Activated CD8-positive, alpha-beta T cell treated with anti-CD3 and anti-CD28 coated beads, Interleukin-2, amount 10 ng/mL, durations not matched to agents 7 days and 5 days (primary cell): ENCODE measurements around the gene PRDM2. TPM values are rescaled to one million over a fixed set of nuclear protein-coding genes. Genes with fewer than 3 reads are reported as not detected.

Experiments
- ATAC-seq: fragments of 150-1000 bp; cut with Tn5 transposase; one replicate; pipeline ENCODE4 v1.10.0; 2021; ENCODE audit warnings: moderate library complexity
- CTCF ChIA-PET: fragments of 350-600 bp; sonication (Branson Sonifier 250); formaldehyde crosslinking; loops from one replicate; lab custom pipeline; 2021; ENCODE audit warnings: antibody characterized with exemption; lab: Charles Lee
- POLR2A ChIA-PET: fragments of 350-600 bp; sonication (Branson Sonifier 250); formaldehyde crosslinking; loops from one replicate; lab custom pipeline; 2021; ENCODE audit warnings: antibody characterized with exemption; lab: Charles Lee
- DNase-seq: peaks from one replicate; pipeline ENCODE4 v3.0.0-alpha.2; 2020
- H3K27ac Mint-ChIP-seq: one replicate; pipeline ENCODE4 v1.8.0; 2021; ENCODE audit warnings: mild to moderate bottlenecking, mixed read lengths
- H3K27me3 Mint-ChIP-seq: one replicate; pipeline ENCODE4 v1.8.0; 2021; ENCODE audit warnings: low read depth, mixed read lengths
- H3K36me3 Mint-ChIP-seq: one replicate; pipeline ENCODE4 v1.8.0; 2021; ENCODE audit warnings: low read depth, mixed read lengths
- H3K4me1 Mint-ChIP-seq: one replicate; pipeline ENCODE4 v1.8.0; 2021; ENCODE audit warnings: low read depth, mixed read lengths
- H3K4me3 Mint-ChIP-seq: one replicate; pipeline ENCODE4 v1.8.0; 2021; ENCODE audit warnings: mild to moderate bottlenecking, mixed read lengths
- H3K9me3 Mint-ChIP-seq: one replicate; pipeline ENCODE4 v1.8.0; 2022; ENCODE audit warnings: mixed read lengths; ENCODE audit not compliant: insufficient read depth
- total RNA-seq, 2 experiments: library from RNA; stranded (reverse); gene quantifications; one replicate each; pipeline ENCODE4 v1.2.3, GENCODE V29; 2021

The PRDM2 gene
- total RNA-seq, 2 experiments from 2014 or later, result 49.3 to 50.4 TPM

DNA sequence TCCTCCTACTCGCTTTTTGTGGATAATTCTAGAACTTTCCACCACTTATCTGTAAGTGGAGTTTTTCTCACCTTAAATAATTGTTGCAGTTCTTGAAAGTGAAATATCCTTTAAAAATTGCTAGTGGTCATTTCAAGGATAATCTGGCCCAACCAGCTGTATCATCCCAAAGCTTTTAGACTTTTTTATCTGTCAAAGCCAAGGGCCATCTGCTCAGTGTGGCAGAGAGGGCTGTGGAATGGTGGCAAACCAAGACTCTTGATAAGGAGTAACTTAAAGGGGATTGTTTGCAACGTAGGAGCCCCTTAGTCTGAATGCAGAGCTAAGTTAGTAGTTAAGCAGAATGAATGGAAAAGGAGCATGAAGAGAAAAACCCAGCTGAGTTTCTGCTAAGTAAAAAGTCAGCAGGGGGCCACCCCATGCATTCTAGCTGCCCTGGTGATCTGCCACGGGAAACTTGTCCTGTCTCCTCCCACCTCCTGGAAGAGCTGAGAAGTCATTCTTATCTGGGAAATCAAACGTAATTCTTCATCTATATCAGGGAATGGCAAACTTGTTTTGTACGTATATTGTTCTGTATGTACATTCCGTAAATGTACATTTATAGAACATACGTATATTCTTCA, 169.3 kb downstream of the PRDM2 start:
- POLR2A ChIA-PET, result no interaction called here

DNA sequence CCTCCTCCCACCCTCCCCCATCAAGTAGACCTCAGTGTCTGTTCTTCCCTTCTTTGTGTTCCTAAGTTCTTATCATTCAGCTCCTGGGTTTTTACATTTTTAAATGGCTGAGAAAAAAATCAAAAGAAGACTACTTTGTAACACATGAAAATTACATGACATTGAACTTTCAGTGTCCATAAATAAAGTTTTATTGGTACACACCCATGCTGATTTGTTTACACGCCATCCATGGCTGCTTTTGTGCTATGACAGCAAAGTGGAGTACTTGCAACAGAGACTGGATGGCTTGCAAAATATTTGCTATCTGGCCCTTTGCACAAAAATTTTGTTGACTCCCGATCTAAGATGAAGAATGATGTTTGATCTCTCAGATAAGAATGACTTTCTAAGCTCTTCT, 171.4 kb downstream of the PRDM2 start:
- no peaks in the 10 kb centered on the region for H3K27me3 Mint-ChIP-seq
- H3K4me3 Mint-ChIP-seq, result no peak overlapping the region
- ATAC-seq, result no peak
- POLR2A ChIA-PET, result no interaction called here
- no peak for DNase-seq
- no peak overlapping the region for H3K27ac Mint-ChIP-seq
- CTCF ChIA-PET, result no interaction called here
- no peaks in the 10 kb centered on the region for H3K4me1 Mint-ChIP-seq
- no peaks in the 10 kb centered on the region for H3K9me3 Mint-ChIP-seq
- no peaks in the 10 kb centered on the region for H3K36me3 Mint-ChIP-seq

More for the DNA sequence above, 169.3 kb downstream of the PRDM2 start:
- Mint-ChIP-seq H3K4me1 (no peaks in the 10 kb centered on the region), H3K4me3 (no peak overlapping the region), H3K9me3 (no peaks in the 10 kb centered on the region), H3K36me3 (no peaks in the 10 kb centered on the region), H3K27me3 (no peaks in the 10 kb centered on the region), H3K27ac (no peak overlapping the region)
- DNase-seq (no peak), ATAC-seq (no peak)
- CTCF ChIA-PET, result no interaction called here

- no peaks in the 10 kb centered on the region for H3K4me1 Mint-ChIP-seq
- ChIA-PET POLR2A (no interaction called here), CTCF (no interaction called here)
- DNase-seq (no peak), ATAC-seq (no peak)
- H3K27me3 Mint-ChIP-seq, result no peaks in the 10 kb centered on the region
- no peak overlapping the region for H3K27ac Mint-ChIP-seq
- H3K9me3 Mint-ChIP-seq, result no peaks in the 10 kb centered on the region
- no peak overlapping the region for H3K4me3 Mint-ChIP-seq
- no peaks in the 10 kb centered on the region for H3K36me3 Mint-ChIP-seq
These were observed 171.9 kb downstream of the PRDM2 start for GRCh38 chr1:13871886-13872285.

GRCh38 chr1:13873032-13873431, 173.0 kb downstream of the PRDM2 start:
- CTCF ChIA-PET, result no interaction called here
- ATAC-seq (no peak), DNase-seq (no peak)
- H3K9me3 Mint-ChIP-seq, result no peaks in the 10 kb centered on the region
- no peak overlapping the region for H3K27ac Mint-ChIP-seq
- no peaks in the 10 kb centered on the region for H3K27me3 Mint-ChIP-seq
- POLR2A ChIA-PET, result no interaction called here
- no peaks in the 10 kb centered on the region for H3K4me1 Mint-ChIP-seq
- H3K4me3 Mint-ChIP-seq, result no peak overlapping the region
- no peaks in the 10 kb centered on the region for H3K36me3 Mint-ChIP-seq

Other genes starting within 250 kb of the PRDM2 start
- gene LRRC38, start 186.2 kb upstream of the PRDM2 start, total RNA-seq, result not detected
- gene PDPN, start 116.4 kb upstream of the PRDM2 start, total RNA-seq, result not detected